ENCODE results near the gene NR2C2. TPM values are rescaled to one million over a fixed set of nuclear protein-coding genes. Genes with fewer than 3 reads are reported as not detected.

Gene NR2C2
- total RNA-seq, 1 donor from 2014 or later, result 57.5 TPM

DNA sequence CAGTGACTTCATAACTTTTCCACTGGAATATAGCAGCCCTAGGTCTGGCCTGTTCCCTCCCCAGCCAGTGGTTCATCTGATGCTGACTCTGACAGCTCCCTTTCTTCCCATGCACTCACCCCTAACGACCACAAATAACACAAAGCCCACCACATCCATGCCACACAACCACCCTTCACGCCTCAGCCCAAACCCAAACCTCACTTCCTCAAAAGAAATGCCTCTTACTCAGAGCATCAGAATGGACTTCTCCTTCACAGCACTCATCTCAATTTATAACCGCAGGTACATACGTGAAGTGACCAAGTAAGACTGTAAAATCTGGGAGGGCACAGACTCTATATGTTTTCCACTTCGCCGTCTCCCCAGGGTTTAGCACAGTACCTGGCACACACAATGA lies 150.5 kb downstream of the NR2C2 start:
- peak overlapping the region; percentile 100 for H3K4me3 Mint-ChIP-seq (ENCODE audit: unreplicated experiment)
- peak overlapping the region; percentile 30 for H3K27ac Mint-ChIP-seq (ENCODE audit: unreplicated experiment)
- TF ChIP-seq, protein P1, sequence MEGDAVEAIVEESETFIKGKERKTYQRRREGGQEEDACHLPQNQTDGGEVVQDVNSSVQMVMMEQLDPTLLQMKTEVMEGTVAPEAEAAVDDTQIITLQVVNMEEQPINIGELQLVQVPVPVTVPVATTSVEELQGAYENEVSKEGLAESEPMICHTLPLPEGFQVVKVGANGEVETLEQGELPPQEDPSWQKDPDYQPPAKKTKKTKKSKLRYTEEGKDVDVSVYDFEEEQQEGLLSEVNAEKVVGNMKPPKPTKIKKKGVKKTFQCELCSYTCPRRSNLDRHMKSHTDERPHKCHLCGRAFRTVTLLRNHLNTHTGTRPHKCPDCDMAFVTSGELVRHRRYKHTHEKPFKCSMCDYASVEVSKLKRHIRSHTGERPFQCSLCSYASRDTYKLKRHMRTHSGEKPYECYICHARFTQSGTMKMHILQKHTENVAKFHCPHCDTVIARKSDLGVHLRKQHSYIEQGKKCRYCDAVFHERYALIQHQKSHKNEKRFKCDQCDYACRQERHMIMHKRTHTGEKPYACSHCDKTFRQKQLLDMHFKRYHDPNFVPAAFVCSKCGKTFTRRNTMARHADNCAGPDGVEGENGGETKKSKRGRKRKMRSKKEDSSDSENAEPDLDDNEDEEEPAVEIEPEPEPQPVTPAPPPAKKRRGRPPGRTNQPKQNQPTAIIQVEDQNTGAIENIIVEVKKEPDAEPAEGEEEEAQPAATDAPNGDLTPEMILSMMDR (IDR thresholded peaks at IDR 0.05; ENCODE audit: partially characterized antibody, unreplicated experiment), result no peak
- H3K27me3 Mint-ChIP-seq (ENCODE audit: unreplicated experiment), result peaks cover 1% of the 10 kb centered on the region
- H3K9me3 Mint-ChIP-seq (ENCODE audit: unreplicated experiment), result no peaks in the 10 kb centered on the region
- DNase-seq, result no peak
- H3K36me3 Mint-ChIP-seq (ENCODE audit: unreplicated experiment), result no peaks in the 10 kb centered on the region
- H3K4me1 Mint-ChIP-seq (ENCODE audit: low read depth, unreplicated experiment), result peaks cover 8% of the 10 kb centered on the region

Other genes starting within 250 kb of the NR2C2 start
- 3.1 TPM for gene FGD5, start 128.6 kb upstream of the NR2C2 start, total RNA-seq (ENCODE audit: unreplicated experiment)
- 141 TPM for gene MRPS25, start 117.7 kb downstream of the NR2C2 start, total RNA-seq (ENCODE audit: unreplicated experiment)
- 29.4 TPM for gene RBSN, start 151.6 kb downstream of the NR2C2 start, total RNA-seq (ENCODE audit: unreplicated experiment)